DOHH2 (cell line): Measurements from ENCODE around the gene MALRD1.

Experiments
- H3F3A ChIP-seq: fragments of 200-600 bp; sonication (generic), shearing (Covaris generic); 2 replicates; pipeline ENCODE4 v1.6.0; 2016; ENCODE audit warnings: antibody characterized with exemption, mild to moderate bottlenecking; ENCODE audit not compliant: control insufficient read depth, insufficient read depth
- H3K27ac ChIP-seq: fragments of 200-600 bp; sonication (generic); 2 replicates; pipeline ENCODE4 v1.5.1; 2014; ENCODE audit warnings: low read depth, mild to moderate bottlenecking, low read length, moderate library complexity
- H3K27me3 ChIP-seq: fragments of 200-600 bp; sonication (generic); 2 replicates; pipeline ENCODE4 v1.6.1; 2014; ENCODE audit warnings: mild to moderate bottlenecking, low read length, mixed read lengths; ENCODE audit not compliant: control insufficient read depth
- H3K36me3 ChIP-seq: fragments of 200-600 bp; sonication (generic); 2 replicates; pipeline ENCODE4 v1.6.1; 2014; ENCODE audit warnings: mild to moderate bottlenecking, low read length, moderate library complexity, mixed read lengths; ENCODE audit not compliant: control insufficient read depth
- H3K4me1 ChIP-seq: fragments of 200-600 bp; sonication (generic); 2 replicates; pipeline ENCODE4 v1.6.1; 2014; ENCODE audit warnings: mild to moderate bottlenecking, low read length, mixed read lengths; ENCODE audit not compliant: control insufficient read depth
- H3K4me2 ChIP-seq: fragments of 200-600 bp; sonication (generic); 2 replicates; pipeline ENCODE4 v1.6.0; 2014; ENCODE audit warnings: mild to moderate bottlenecking, low read length, moderate library complexity
- H3K4me3 ChIP-seq: fragments of 200-600 bp; sonication (generic); 2 replicates; pipeline ENCODE4 v1.5.1; 2014; ENCODE audit warnings: mild to moderate bottlenecking, low read length, mixed read lengths
- H3K79me2 ChIP-seq: fragments of 200-600 bp; sonication (generic); 2 replicates; pipeline ENCODE4 v1.6.1; 2014; ENCODE audit warnings: mild to moderate bottlenecking, low read length, mixed read lengths; ENCODE audit not compliant: control insufficient read depth
- H3K9me2 ChIP-seq: fragments of 200-600 bp; sonication (generic); replicated peaks from 2 replicates; pipeline ENCODE4 v1.6.1; 2014; ENCODE audit warnings: mild to moderate bottlenecking, low read length, mixed read lengths; ENCODE audit not compliant: control insufficient read depth
- H3K9me3 ChIP-seq: fragments of 200-600 bp; sonication (generic); 2 replicates; pipeline ENCODE4 v1.6.1; 2014; ENCODE audit warnings: antibody characterized with exemption, low read length, mixed read lengths; ENCODE audit not compliant: control insufficient read depth, insufficient read depth
- H4K20me1 ChIP-seq: fragments of 200-600 bp; sonication (generic); 2 replicates; pipeline ENCODE4 v1.6.0; 2014; ENCODE audit warnings: low read depth, mild to moderate bottlenecking, antibody characterized with exemption, low read length, moderate library complexity; ENCODE audit not compliant: control insufficient read depth, insufficient read depth
- EZH2phosphoT487 ChIP-seq: fragments of 200-600 bp; sonication (generic); IDR thresholded peaks from 2 replicates; pipeline ENCODE4 v1.6.1; 2017; ENCODE audit warnings: borderline replicate concordance, mild to moderate bottlenecking, antibody characterized with exemption, low read length, moderate library complexity, mixed read lengths
- TF ChIP-seq, protein P1 (sequence below): fragments of 200-600 bp; sonication (generic); IDR thresholded peaks from one replicate; pipeline ENCODE4 v1.5.1; 2014; ENCODE audit warnings: antibody characterized with exemption, mild to moderate bottlenecking, low read depth, low read length; ENCODE audit not compliant: poor library complexity, severe bottlenecking

The MALRD1 gene

DNA sequence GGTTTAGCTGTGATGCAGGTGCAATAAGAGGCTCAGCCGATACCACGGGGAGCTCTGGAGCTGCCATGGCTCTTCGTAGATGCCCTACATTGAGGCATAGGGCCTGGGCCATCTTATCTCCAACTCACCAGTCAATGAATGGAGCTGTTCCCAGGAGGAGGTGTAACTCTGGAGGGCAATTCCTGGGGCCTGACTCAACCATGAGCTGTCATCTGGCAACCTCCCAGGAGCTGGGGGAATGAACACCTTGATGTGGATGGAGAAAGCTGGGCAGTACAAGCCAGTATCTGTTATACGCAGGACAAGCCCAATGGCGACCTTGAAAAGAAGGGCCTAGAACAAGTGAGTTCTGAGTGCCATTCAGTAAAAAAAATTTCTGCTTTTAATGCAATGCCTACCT lies 543.7 kb downstream of the MALRD1 start:
- no peaks in the 10 kb centered on the region for H3K9me2 ChIP-seq
- no peaks in the 10 kb centered on the region for H3F3A ChIP-seq
- no peaks in the 10 kb centered on the region for H3K36me3 ChIP-seq
- no peak overlapping the region for H3K27ac ChIP-seq
- H4K20me1 ChIP-seq, result no peaks in the 10 kb centered on the region
- H3K4me2 ChIP-seq, result no peak overlapping the region
- H3K79me2 ChIP-seq, result no peaks in the 10 kb centered on the region
- TF ChIP-seq EZH2phosphoT487, result no peak
- TF ChIP-seq, protein P1, sequence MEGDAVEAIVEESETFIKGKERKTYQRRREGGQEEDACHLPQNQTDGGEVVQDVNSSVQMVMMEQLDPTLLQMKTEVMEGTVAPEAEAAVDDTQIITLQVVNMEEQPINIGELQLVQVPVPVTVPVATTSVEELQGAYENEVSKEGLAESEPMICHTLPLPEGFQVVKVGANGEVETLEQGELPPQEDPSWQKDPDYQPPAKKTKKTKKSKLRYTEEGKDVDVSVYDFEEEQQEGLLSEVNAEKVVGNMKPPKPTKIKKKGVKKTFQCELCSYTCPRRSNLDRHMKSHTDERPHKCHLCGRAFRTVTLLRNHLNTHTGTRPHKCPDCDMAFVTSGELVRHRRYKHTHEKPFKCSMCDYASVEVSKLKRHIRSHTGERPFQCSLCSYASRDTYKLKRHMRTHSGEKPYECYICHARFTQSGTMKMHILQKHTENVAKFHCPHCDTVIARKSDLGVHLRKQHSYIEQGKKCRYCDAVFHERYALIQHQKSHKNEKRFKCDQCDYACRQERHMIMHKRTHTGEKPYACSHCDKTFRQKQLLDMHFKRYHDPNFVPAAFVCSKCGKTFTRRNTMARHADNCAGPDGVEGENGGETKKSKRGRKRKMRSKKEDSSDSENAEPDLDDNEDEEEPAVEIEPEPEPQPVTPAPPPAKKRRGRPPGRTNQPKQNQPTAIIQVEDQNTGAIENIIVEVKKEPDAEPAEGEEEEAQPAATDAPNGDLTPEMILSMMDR, result no peak
- no peaks in the 10 kb centered on the region for H3K9me3 ChIP-seq
- H3K4me1 ChIP-seq, result no peaks in the 10 kb centered on the region
- H3K27me3 ChIP-seq, result no peaks in the 10 kb centered on the region
- no peak overlapping the region for H3K4me3 ChIP-seq

DNA sequence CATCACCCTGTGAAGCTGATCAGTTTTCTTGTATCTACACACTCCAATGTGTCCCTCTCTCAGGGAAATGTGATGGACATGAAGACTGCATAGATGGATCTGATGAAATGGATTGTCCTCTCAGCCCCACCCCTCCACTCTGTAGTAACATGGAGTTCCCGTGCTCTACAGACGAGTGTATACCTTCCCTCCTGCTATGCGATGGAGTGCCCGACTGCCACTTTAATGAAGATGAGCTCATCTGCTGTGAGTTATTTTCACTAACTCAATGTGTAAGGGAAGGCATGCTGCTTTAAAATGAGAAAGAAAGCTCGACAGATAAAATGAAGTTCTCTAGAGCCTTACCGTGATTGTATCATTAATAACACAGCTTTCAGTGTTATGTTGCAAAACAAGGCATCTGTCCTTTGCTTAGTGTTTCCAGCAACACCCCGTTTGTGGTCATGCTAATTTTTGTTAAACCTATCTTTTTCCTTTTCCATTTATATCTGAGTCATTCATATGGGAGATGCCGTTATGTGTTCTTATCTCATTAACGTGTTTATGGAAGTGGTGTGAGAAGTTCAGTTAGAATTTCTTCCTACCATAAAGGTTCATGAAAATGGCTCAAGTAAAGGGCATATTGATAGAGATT lies 546.7 kb downstream of the MALRD1 start:
- no peaks in the 10 kb centered on the region for H4K20me1 ChIP-seq

DNA sequence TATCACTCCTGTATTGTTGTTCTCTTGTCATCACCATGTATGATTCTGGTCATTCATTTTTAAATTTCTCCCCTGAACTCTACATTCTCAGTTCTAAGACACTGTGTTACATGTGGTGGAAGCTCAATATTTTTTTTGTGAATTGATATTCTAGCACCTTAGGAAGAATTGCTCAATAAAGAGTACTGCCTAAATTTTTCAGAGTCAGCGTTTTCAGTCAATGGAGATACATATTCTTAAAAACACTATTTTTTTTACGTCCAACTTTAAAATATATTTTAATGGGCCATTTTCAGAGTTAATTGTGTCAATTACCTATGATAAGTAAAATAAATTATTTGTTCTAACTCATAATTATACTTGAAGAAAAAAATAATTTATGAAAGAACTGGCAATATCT lies 557.2 kb downstream of the MALRD1 start:
- Histone ChIP-seq H3K4me2 (no peak overlapping the region), H3K27ac (no peak overlapping the region), H4K20me1 (no peaks in the 10 kb centered on the region), H3K9me2 (no peaks in the 10 kb centered on the region), H3K4me3 (no peak overlapping the region), H3K9me3 (no peaks in the 10 kb centered on the region), H3K79me2 (no peaks in the 10 kb centered on the region), H3K4me1 (no peaks in the 10 kb centered on the region), H3K27me3 (no peaks in the 10 kb centered on the region), H3F3A (no peaks in the 10 kb centered on the region), H3K36me3 (no peaks in the 10 kb centered on the region)
- TF ChIP-seq, protein P1, result no peak
- TF ChIP-seq EZH2phosphoT487, result no peak

More for the DNA sequence above, 546.7 kb downstream of the MALRD1 start:
- TF ChIP-seq, protein P1, result no peak
- TF ChIP-seq EZH2phosphoT487, result no peak
- Histone ChIP-seq H3K27me3 (no peaks in the 10 kb centered on the region), H3K4me3 (no peak overlapping the region), H3K9me2 (no peaks in the 10 kb centered on the region), H3K36me3 (no peaks in the 10 kb centered on the region), H3K9me3 (no peaks in the 10 kb centered on the region), H3F3A (no peaks in the 10 kb centered on the region), H3K79me2 (no peaks in the 10 kb centered on the region), H3K4me2 (no peak overlapping the region), H3K27ac (no peak overlapping the region), H3K4me1 (no peaks in the 10 kb centered on the region)
